NB4 (cell line): ENCODE results near the gene CEP20.

Experiments used
- DNase-seq: peaks from one replicate; pipeline ENCODE4 v3.0.0; 2010; ENCODE audit warnings: low read depth
- H3K4me3 ChIP-seq: one replicate; pipeline ENCODE4 v1.5.1; 2011; ENCODE audit warnings: mild to moderate bottlenecking, low read depth, low read length, moderate library complexity
- CTCF ChIP-seq: IDR thresholded peaks from one replicate; pipeline ENCODE4 v1.5.1; 2012; ENCODE audit warnings: low read depth, low read length
- MAX ChIP-seq: IDR thresholded peaks from 2 replicates; pipeline ENCODE4 v1.6.1; 2011; ENCODE audit warnings: low read depth, low read length
- MYC ChIP-seq: IDR thresholded peaks from 2 replicates; pipeline ENCODE4 v1.6.1; 2011; ENCODE audit warnings: low read depth, low read length
- POLR2A ChIP-seq: IDR thresholded peaks from 2 replicates; pipeline ENCODE4 v1.6.1; 2011; ENCODE audit warnings: mild to moderate bottlenecking; ENCODE audit not compliant: insufficient read length; ENCODE audit errors: extremely low read depth

The CEP20 gene

DNA sequence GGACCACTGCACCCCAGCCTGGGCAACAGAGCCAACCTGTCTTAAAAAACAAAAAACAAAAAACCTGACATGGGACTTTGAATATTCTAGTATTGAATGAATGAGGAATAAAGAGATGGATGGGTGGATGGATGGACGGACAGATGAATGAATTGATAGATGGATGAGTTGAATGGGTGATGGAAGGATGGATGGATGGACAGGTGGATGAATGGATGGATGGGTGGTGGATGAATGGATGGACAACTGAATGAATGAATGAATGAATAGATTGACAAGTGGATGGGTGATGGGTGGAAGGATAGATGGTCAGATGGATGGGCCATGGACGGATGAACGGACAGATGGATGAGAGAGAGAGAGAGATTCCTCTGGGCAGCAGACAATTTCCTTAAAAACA is 22.8 kb upstream of the CEP20 start:
- DNase-seq: no peak

GRCh38 chr16:15907863-15908478 is 19.6 kb upstream of the CEP20 start:
- peak; percentile 39 for DNase-seq
- no peak overlapping the region for H3K4me3 ChIP-seq
- no peak for TF ChIP-seq CTCF
- no peak for TF ChIP-seq MAX
- no peak for TF ChIP-seq POLR2A
- TF ChIP-seq MYC: no peak

More for the DNA sequence above, 22.8 kb upstream of the CEP20 start:
- TF ChIP-seq CTCF: no peak
- no peak for TF ChIP-seq MYC
- no peak for TF ChIP-seq MAX
- TF ChIP-seq POLR2A: no peak
- H3K4me3 ChIP-seq: no peak overlapping the region

- no peak overlapping the region for H3K4me3 ChIP-seq
- no peak for TF ChIP-seq CTCF
- TF ChIP-seq POLR2A: no peak
- no peak for TF ChIP-seq MAX
- TF ChIP-seq MYC: no peak
- no peak for DNase-seq
Measured at GRCh38 chr16:15906439-15906838, 18.0 kb upstream of the CEP20 start.

DNA sequence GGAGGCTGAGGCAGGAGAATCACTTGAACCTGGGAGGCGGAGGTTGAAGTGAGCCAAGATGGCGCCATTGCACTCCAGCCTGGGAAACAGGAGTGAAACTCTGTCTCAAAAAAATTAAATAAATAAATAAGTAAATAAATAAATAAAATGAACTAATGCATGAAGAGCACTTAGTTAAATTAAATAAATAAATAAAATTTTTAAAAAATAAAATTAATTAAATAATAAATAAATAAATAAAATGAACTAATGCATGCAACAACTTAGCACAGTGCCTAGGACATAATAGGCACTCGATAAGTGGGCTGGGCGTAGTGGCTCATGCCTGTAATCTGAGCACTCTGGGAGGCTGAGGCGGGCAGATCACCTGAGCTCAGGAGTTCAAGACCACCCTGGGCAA is 15.6 kb upstream of the CEP20 start:
- TF ChIP-seq CTCF (no peak), MYC (no peak), MAX (no peak), POLR2A (no peak)
- no peak overlapping the region for H3K4me3 ChIP-seq
- DNase-seq: no peak

DNA sequence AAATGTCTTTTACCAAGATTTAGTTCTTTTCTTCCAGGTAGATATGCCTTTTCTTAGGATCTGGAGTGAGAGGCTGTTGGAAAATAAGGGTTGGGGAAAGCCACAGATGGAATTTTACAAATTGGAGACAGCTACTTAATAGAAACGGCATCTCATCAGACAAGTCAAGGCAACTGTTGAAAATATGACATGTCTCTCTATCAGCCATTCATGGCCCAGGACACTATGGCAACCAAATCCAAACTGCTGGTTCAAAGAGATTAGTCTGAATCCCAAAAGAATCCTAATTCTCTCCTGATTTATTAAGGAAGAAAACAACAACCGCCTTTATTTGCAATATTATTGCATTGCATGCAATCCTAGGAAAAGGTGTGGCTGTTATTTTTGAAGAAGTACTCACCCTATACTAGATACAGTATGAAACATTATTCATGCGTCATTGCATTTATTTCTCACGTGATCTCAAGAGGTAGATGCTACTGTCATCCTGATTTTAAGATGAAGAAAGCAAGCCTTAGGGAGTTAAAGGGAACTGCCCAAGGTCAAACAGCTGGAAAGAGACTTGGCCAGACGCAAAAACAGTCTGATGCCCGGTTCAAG is 12.6 kb upstream of the CEP20 start:
- TF ChIP-seq MAX (no peak), CTCF (no peak), POLR2A (no peak), MYC (no peak)
- DNase-seq: no peak
- no peak overlapping the region for H3K4me3 ChIP-seq
